NCI-H460 (cell line): ENCODE data around the gene SCAPER. TPM values are rescaled to one million over a fixed set of nuclear protein-coding genes. Genes with fewer than 3 reads are reported as not detected.

Experiments
- DNase-seq: peaks from one replicate; pipeline ENCODE4 v3.0.0-alpha.2; 2016; ENCODE audit warnings: low read depth; ENCODE audit errors: extremely low read depth
- total RNA-seq: library from RNA; depleted of rRNA; stranded (reverse); fragments of >200 nt; shearing (Covaris generic); gene quantifications from 2 replicates; pipeline ENCODE4 v1.2.3, GENCODE V29; 2014

Gene SCAPER
- total RNA-seq, 1 experiment from 2014 or later: 8.8 TPM

GRCh38 chr15:76684002-76684401, 221.1 kb downstream of the SCAPER start:
- DNase-seq: no peak

- DNase-seq: no peak
These were observed 222.3 kb downstream of the SCAPER start for GRCh38 chr15:76682833-76683232.

GRCh38 chr15:76682259-76682658, 222.9 kb downstream of the SCAPER start:
- no peak for DNase-seq

GRCh38 chr15:76678766-76679165, 226.4 kb downstream of the SCAPER start:
- no peak for DNase-seq

GRCh38 chr15:76674883-76675282, 230.3 kb downstream of the SCAPER start:
- no peak for DNase-seq

- DNase-seq: no peak
These were observed 235.5 kb downstream of the SCAPER start for GRCh38 chr15:76669521-76670207.

GRCh38 chr15:76668900-76669299, 236.2 kb downstream of the SCAPER start:
- no peak for DNase-seq

GRCh38 chr15:76667943-76668715, 237.0 kb downstream of the SCAPER start:
- DNase-seq: peak; percentile 14

- no peak for DNase-seq
These were observed 240.2 kb downstream of the SCAPER start for GRCh38 chr15:76664895-76665294.

GRCh38 chr15:76664411-76664810, 240.7 kb downstream of the SCAPER start:
- no peak for DNase-seq

GRCh38 chr15:76663529-76663928, 241.6 kb downstream of the SCAPER start:
- no peak for DNase-seq

GRCh38 chr15:76648732-76649444, 256.3 kb downstream of the SCAPER start:
- no peak for DNase-seq

- no peak for DNase-seq
These were observed 257.5 kb downstream of the SCAPER start for GRCh38 chr15:76647612-76648011.

GRCh38 chr15:76644646-76645045, 260.5 kb downstream of the SCAPER start:
- no peak for DNase-seq

- DNase-seq: no peak
These were observed 262.5 kb downstream of the SCAPER start for GRCh38 chr15:76642671-76643070.

- no peak for DNase-seq
These were observed 268.0 kb downstream of the SCAPER start for GRCh38 chr15:76637166-76637565.

GRCh38 chr15:76636059-76636458, 269.1 kb downstream of the SCAPER start:
- DNase-seq: no peak

- no peak for DNase-seq
These were observed 278.5 kb downstream of the SCAPER start for GRCh38 chr15:76626611-76627010.

GRCh38 chr15:76625267-76625666, 279.9 kb downstream of the SCAPER start:
- no peak for DNase-seq

GRCh38 chr15:76614725-76615124, 290.4 kb downstream of the SCAPER start:
- no peak for DNase-seq
